GM12873 (cell line): ENCODE results near the gene EDC4.

Source experiments
- TF ChIP-seq, protein P1 (sequence below): IDR thresholded peaks from 2 replicates; pipeline ENCODE4 v1.5.1; 2012; ENCODE audit warnings: low read depth, mild to moderate bottlenecking, moderate library complexity, low read length, control low read depth; ENCODE audit not compliant: insufficient read depth; ENCODE audit errors: missing control alignments

EDC4 gene

DNA sequence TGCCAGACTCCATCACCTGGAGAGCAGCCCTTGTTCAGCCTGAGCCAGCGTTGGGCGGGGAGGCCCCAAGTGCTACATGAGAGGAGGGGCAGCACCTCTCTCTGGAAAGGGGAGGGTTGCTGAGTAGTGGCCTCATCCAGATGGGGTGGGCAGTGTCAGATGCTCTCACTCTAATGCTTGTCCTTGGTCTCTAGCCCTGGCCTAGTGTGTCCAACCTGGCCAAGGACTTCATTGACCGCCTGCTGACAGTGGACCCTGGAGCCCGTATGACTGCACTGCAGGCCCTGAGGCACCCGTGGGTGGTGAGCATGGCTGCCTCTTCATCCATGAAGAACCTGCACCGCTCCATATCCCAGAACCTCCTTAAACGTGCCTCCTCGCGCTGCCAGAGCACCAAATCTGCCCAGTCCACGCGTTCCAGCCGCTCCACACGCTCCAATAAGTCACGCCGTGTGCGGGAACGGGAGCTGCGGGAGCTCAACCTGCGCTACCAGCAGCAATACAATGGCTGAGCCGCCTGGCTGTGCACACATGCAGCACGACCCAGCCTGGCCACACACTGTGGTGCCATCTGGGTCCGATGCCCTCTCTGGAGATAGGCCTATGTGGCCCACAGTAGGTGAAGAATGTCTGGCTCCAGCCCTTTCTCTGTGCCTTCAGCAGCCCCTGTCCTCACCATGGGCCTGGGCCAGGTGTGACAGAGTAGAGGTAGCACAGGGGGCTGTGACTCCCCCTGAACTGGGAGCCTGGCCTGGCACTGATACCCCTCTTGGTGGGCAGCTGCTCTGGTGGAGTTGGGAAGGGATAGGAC is 54.5 kb downstream of the EDC4 start:
- TF ChIP-seq, protein P1, sequence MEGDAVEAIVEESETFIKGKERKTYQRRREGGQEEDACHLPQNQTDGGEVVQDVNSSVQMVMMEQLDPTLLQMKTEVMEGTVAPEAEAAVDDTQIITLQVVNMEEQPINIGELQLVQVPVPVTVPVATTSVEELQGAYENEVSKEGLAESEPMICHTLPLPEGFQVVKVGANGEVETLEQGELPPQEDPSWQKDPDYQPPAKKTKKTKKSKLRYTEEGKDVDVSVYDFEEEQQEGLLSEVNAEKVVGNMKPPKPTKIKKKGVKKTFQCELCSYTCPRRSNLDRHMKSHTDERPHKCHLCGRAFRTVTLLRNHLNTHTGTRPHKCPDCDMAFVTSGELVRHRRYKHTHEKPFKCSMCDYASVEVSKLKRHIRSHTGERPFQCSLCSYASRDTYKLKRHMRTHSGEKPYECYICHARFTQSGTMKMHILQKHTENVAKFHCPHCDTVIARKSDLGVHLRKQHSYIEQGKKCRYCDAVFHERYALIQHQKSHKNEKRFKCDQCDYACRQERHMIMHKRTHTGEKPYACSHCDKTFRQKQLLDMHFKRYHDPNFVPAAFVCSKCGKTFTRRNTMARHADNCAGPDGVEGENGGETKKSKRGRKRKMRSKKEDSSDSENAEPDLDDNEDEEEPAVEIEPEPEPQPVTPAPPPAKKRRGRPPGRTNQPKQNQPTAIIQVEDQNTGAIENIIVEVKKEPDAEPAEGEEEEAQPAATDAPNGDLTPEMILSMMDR, result no peak

DNA sequence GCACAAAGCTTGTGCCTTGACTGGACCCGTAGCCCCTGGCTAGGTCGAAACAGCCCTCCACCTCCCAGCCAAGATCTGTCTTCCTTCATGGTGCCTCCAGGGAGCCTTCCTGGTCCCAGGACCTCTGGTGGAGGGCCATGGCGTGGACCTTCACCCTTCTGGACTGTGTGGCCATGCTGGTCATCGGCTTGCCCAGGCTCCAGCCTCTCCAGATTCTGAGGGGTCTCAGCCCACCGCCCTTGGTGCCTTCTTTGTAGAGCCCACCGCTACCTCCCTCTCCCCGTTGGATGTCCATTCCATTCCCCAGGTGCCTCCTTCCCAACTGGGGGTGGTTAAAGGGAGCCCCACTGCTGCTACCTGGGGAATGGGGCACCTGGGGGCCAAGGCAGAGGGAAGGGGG is 55.3 kb downstream of the EDC4 start:
- TF ChIP-seq, protein P1, result no peak

DNA sequence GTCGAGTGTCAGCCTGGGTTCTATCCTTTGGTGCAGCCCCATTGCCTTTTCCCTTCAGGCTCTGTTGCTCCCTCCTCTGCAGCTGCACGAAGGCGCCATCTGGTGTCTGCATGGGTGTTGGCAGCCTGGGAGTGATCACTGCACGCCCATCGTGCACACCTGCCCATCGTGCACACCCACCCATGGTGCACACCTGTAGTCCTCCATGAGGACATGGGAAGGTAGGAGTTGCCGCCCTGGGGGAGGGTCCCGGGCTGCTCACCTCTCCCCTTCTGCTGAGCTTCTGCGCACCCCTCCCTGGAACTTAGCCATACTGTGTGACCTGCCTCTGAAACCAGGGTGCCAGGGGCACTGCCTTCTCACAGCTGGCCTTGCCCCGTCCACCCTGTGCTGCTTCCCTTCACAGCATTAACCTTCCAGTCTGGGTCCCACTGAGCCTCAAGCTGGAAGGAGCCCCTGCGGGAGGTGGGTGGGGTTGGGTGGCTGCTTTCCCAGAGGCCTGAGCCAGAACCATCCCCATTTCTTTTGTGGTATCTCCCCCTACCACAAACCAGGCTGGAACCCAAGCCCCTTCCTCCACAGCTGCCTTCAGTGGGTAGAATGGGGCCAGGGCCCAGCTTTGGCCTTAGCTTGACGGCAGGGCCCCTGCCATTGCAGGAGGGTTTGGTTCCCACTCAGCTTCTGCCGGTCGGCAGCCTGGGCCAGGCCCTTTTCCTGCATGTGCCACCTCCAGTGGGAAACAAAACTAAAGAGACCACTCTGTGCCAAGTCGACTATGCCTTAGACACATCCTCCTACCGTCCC is 55.9 kb downstream of the EDC4 start:
- TF ChIP-seq, protein P1, result peak; percentile 98

DNA sequence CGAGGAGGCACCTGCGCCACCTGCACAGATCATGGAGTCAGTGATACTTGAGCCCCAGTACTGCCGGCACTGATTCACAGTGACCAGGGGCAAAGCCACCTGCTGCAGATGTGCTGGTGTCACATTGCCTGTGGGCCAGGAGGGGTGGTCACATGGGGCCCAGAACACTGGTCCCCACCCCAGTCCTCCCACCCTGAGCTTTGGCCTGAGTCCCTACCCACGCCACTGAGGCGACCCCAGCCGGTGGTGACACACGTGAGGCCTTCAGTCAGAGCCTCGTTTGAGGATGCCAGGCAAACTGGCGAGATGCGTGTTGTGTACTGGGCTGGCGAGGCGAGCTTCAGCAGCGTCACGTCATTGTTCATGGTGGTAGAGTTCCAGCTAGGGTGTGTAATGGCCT is 57.3 kb downstream of the EDC4 start:
- TF ChIP-seq, protein P1, result no peak

DNA sequence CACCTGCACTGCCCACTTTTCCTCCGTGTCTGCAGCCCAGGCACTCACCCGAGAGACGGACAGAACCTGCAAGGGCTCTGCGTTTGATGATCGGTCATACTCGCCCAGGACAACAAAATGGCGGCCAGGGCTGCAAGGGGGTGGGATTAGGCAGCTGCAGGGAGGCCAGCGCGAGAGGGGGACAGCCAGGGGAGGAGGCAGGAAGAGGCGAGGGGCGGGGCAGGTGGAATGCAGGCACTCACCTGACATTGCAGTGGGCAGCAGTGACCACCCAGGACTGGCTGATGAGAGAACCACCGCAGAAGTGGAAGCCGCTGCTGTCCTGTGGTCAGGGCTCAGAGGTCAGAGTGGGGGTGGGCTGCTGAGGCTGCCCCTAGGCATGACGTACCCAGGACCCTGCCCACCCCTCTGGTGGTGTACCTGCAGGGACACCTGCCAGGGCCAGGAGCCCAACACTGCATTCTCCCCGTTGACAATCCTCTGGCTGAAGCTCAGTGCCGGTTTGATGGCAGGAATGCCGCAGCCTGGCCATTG is 57.9 kb downstream of the EDC4 start:
- TF ChIP-seq, protein P1, result no peak
